GM23248 (cell line): ENCODE results near the gene AGRN. TPM values are rescaled to one million over a fixed set of nuclear protein-coding genes. Genes with fewer than 3 reads are reported as not detected.

Experiments used
- DNase-seq: peaks from one replicate; pipeline ENCODE4 v3.0.0-alpha.2; 2015
- H2AFZ ChIP-seq: fragments of 200-600 bp; sonication (generic); 2 replicates; pipeline ENCODE4 v1.6.1; 2016; ENCODE audit warnings: antibody characterized with exemption
- H3F3A ChIP-seq: fragments of 200-600 bp; sonication (generic); 2 replicates; pipeline ENCODE4 v1.6.1; 2016; ENCODE audit warnings: mild to moderate bottlenecking, antibody characterized with exemption, mixed run types; ENCODE audit not compliant: insufficient read depth
- H3K27ac ChIP-seq: fragments of 200-600 bp; sonication (generic); 2 replicates; pipeline ENCODE4 v1.5.1; 2016; ENCODE audit warnings: mild to moderate bottlenecking
- H3K27me3 ChIP-seq: fragments of 200-600 bp; sonication (generic); replicated peaks from 2 replicates; pipeline ENCODE4 v1.6.1; 2016; ENCODE audit warnings: mild to moderate bottlenecking; ENCODE audit not compliant: insufficient read depth
- H3K36me3 ChIP-seq: fragments of 200-600 bp; sonication (generic); 2 replicates; pipeline ENCODE4 v1.6.1; 2016; ENCODE audit warnings: low read depth, mild to moderate bottlenecking
- H3K4me1 ChIP-seq: fragments of 200-600 bp; sonication (generic); 2 replicates; pipeline ENCODE4 v1.6.1; 2016; ENCODE audit warnings: mild to moderate bottlenecking; ENCODE audit not compliant: insufficient read depth
- H3K4me2 ChIP-seq: fragments of 200-600 bp; sonication (generic); one replicate; pipeline ENCODE4 v1.6.1; 2016; ENCODE audit warnings: mild to moderate bottlenecking; ENCODE audit not compliant: unreplicated experiment
- H3K4me3 ChIP-seq: fragments of 200-600 bp; sonication (generic); 2 replicates; pipeline ENCODE4 v1.5.1; 2016; ENCODE audit warnings: mild to moderate bottlenecking
- H3K79me2 ChIP-seq: fragments of 200-600 bp; sonication (generic); 2 replicates; pipeline ENCODE4 v1.6.1; 2016; ENCODE audit warnings: mild to moderate bottlenecking; ENCODE audit not compliant: insufficient read depth
- H3K9ac ChIP-seq: fragments of 200-600 bp; sonication (generic); 2 replicates; pipeline ENCODE4 v1.6.1; 2016; ENCODE audit warnings: mild to moderate bottlenecking
- H3K9me2 ChIP-seq: fragments of 200-600 bp; sonication (generic); 2 replicates; pipeline ENCODE4 v1.6.1; 2016; ENCODE audit warnings: mixed run types, mild to moderate bottlenecking, moderate library complexity; ENCODE audit not compliant: insufficient read depth
- H3K9me3 ChIP-seq: fragments of 200-600 bp; sonication (generic); one replicate; pipeline ENCODE4 v1.6.1; 2017; ENCODE audit warnings: low read depth
- H4K20me1 ChIP-seq: fragments of 200-600 bp; sonication (generic); 2 replicates; pipeline ENCODE4 v1.6.0; 2016; ENCODE audit not compliant: insufficient read depth
- EZH2 ChIP-seq: fragments of 200-600 bp; sonication (generic); IDR thresholded peaks from 2 replicates; pipeline ENCODE4 v1.6.1; 2018; ENCODE audit warnings: antibody characterized with exemption, mild to moderate bottlenecking; ENCODE audit not compliant: insufficient read depth, poor library complexity, severe bottlenecking
- EZH2phosphoT487 ChIP-seq: fragments of 200-600 bp; sonication (generic); IDR thresholded peaks from 2 replicates; pipeline ENCODE4 v1.6.1; 2018; ENCODE audit warnings: antibody characterized with exemption, moderate library complexity, mild to moderate bottlenecking, low read depth; ENCODE audit not compliant: insufficient read depth
- WGBS, 2 experiments: methylation state at CpG; one replicate each; pipeline ENCODE4 v1.1.6; 2015 to 2017; ENCODE audit warnings: low lambda C conversion rate in 2 of 2, low coverage in 1 of 2; ENCODE audit errors: missing lambda C conversion rate in 2 of 2; 5-methylcytosine and 5-hydroxymethylcytosine counted together
- in situ Hi-C: fragments of 300-500 bp; cut with MboI; formaldehyde crosslinking; loops from 2 replicates; pipeline ENCODE4 v1.15.0; 2020
- polyA plus RNA-seq: library from polyadenylated mRNA; unstranded; fragments of >200 nt; fragmentation: Nextera tagmentation; extraction: Ambion mirVana; gene quantifications from 2 replicates; pipeline ENCODE4 v1.2.1, GENCODE V29; 2016
- total RNA-seq: library from RNA; depleted of rRNA; stranded (reverse); fragments of >200 nt; shearing (Covaris generic); gene quantifications from 2 replicates; pipeline ENCODE4 v1.2.3, GENCODE V29; 2014

The AGRN gene
- total and polyA plus RNA-seq, 2 experiments from 2014 or later = 1.4 to 43.2 TPM

GRCh38 chr1:1069056-1069710, 49.3 kb downstream of the AGRN start:
- no peaks in the 10 kb centered on the region for H3K9me3 ChIP-seq
- peak; percentile 60 for DNase-seq
- H2AFZ ChIP-seq = peak overlapping the region; percentile 63
- H3K27me3 ChIP-seq = no peaks in the 10 kb centered on the region
- H4K20me1 ChIP-seq = no peaks in the 10 kb centered on the region
- in situ Hi-C loops = no loop called here
- no peak overlapping the region for H3K9ac ChIP-seq
- H3K36me3 ChIP-seq = no peaks in the 10 kb centered on the region
- no peaks in the 10 kb centered on the region for H3F3A ChIP-seq
- H3K4me3 ChIP-seq = peak overlapping the region; percentile 66
- no peak overlapping the region for H3K27ac ChIP-seq
- H3K9me2 ChIP-seq = no peaks in the 10 kb centered on the region
- H3K79me2 ChIP-seq = no peaks in the 10 kb centered on the region
- WGBS, 2 experiments = 4 to 8% methylated on average over 35 to 51 of the region's 75 CpGs
- no peaks in the 10 kb centered on the region for H3K4me1 ChIP-seq
- H3K4me2 ChIP-seq = no peak overlapping the region
- TF ChIP-seq EZH2 (no peak), EZH2phosphoT487 (no peak)

GRCh38 chr1:1069711-1070676, 50.1 kb downstream of the AGRN start:
- Histone ChIP-seq H4K20me1 (no peaks in the 10 kb centered on the region), H3K27ac (no peak overlapping the region), H3K9me2 (no peaks in the 10 kb centered on the region), H3K9ac (no peak overlapping the region), H3K36me3 (no peaks in the 10 kb centered on the region), H3K4me1 (no peaks in the 10 kb centered on the region), H3K79me2 (no peaks in the 10 kb centered on the region), H3F3A (no peaks in the 10 kb centered on the region), H3K4me2 (no peak overlapping the region), H2AFZ (peak overlapping the region; percentile 63; the same call in 1 of the 2 replicates), H3K9me3 (no peaks in the 10 kb centered on the region), H3K4me3 (no peak overlapping the region), H3K27me3 (no peaks in the 10 kb centered on the region)
- TF ChIP-seq EZH2 (no peak), EZH2phosphoT487 (no peak)
- in situ Hi-C loops = no loop called here
- DNase-seq = peak; percentile 66
- 55 to 59% methylated on average over 37 to 39 of the region's 40 CpGs for WGBS, 2 experiments

GRCh38 chr1:1071486-1072298, 51.8 kb downstream of the AGRN start:
- Histone ChIP-seq H2AFZ (no peak overlapping the region), H3F3A (no peaks in the 10 kb centered on the region), H4K20me1 (no peaks in the 10 kb centered on the region), H3K4me2 (no peak overlapping the region), H3K9me3 (no peaks in the 10 kb centered on the region), H3K79me2 (no peaks in the 10 kb centered on the region), H3K36me3 (no peaks in the 10 kb centered on the region), H3K27ac (no peak overlapping the region), H3K4me3 (no peak overlapping the region), H3K27me3 (no peaks in the 10 kb centered on the region), H3K9ac (no peak overlapping the region), H3K4me1 (no peaks in the 10 kb centered on the region), H3K9me2 (no peaks in the 10 kb centered on the region)
- WGBS, 2 experiments = 78 to 82% methylated on average over 26 to 52 of the region's 56 CpGs
- DNase-seq = no peak
- TF ChIP-seq EZH2phosphoT487 (no peak), EZH2 (no peak)
- in situ Hi-C loops = no loop called here

- Histone ChIP-seq H3K9me3 (no peaks in the 10 kb centered on the region), H3K9ac (no peak overlapping the region), H3K27me3 (no peaks in the 10 kb centered on the region), H3K9me2 (no peaks in the 10 kb centered on the region), H2AFZ (no peak overlapping the region), H3K4me1 (no peaks in the 10 kb centered on the region), H3F3A (no peaks in the 10 kb centered on the region), H3K79me2 (no peaks in the 10 kb centered on the region), H4K20me1 (no peaks in the 10 kb centered on the region), H3K27ac (no peak overlapping the region), H3K36me3 (no peaks in the 10 kb centered on the region), H3K4me3 (no peak overlapping the region), H3K4me2 (no peak overlapping the region)
- WGBS, 2 experiments = 77 to 81% methylated on average over 20 to 21 of the region's 21 CpGs
- in situ Hi-C loops = no loop called here
- no peak for DNase-seq
- TF ChIP-seq EZH2 (no peak), EZH2phosphoT487 (no peak)
Measured at GRCh38 chr1:1072299-1072848, 52.5 kb downstream of the AGRN start.
